ENCODE data around the gene SERPINB4.
"Not testable (repeated sequence)": the region's sequence is repeated elsewhere in the genome, so short reads cannot be mapped to it uniquely, and the experiment has no call there.

SERPINB4 gene

GRCh38 chr18:63644142-63644541 is at the start of gene SERPINB4:
Gene SERPINB4 (minus strand): TSS chr18:63644256. CDS start chr18:63643577, 679 bp downstream.
- DNase-seq (ENCODE audit: extremely low read depth in 1 of 2, low read depth in 1 of 2) = not testable (repeated sequence)

- DNase-seq (ENCODE audit: extremely low read depth in 1 of 2, low read depth in 1 of 2) = no peak
Measured at GRCh38 chr18:63689064-63689463, 45.0 kb upstream of the SERPINB4 start.

- DNase-seq (ENCODE audit: extremely low read depth in 1 of 2, low read depth in 1 of 2) = no peak
Measured at GRCh38 chr18:63686871-63687270, 42.8 kb upstream of the SERPINB4 start.

- DNase-seq (ENCODE audit: extremely low read depth in 1 of 2, low read depth in 1 of 2) = no peak
Measured at GRCh38 chr18:63684718-63685117, 40.7 kb upstream of the SERPINB4 start.

GRCh38 chr18:63683890-63684289 is 39.8 kb upstream of the SERPINB4 start:
- no peak for DNase-seq (ENCODE audit: extremely low read depth in 1 of 2, low read depth in 1 of 2)

DNA sequence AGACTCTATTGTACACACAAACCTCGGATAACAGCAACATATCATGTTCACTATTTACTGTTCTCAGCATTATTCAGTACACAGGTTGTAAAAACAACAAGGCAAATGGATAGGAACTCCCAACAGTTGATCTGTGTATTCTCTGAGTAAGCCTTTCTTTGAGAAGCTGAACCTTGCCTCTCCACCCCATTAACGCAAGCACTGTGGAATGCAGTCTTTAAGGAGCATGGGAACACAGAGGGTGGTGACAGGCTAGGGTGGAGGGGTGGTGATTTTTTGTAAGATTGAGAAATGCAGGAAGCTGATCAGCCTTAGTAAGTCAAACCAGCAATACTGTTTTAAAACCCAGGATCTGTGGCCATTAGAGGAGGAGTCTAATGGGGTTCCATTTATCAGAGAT is 39.1 kb upstream of the SERPINB4 start:
- no peak for DNase-seq (ENCODE audit: extremely low read depth in 1 of 2, low read depth in 1 of 2)

- no peak for DNase-seq (ENCODE audit: extremely low read depth in 1 of 2, low read depth in 1 of 2)
Measured at GRCh38 chr18:63681449-63682340, 37.6 kb upstream of the SERPINB4 start.

- no peak for DNase-seq (ENCODE audit: extremely low read depth in 1 of 2, low read depth in 1 of 2)
Measured at GRCh38 chr18:63679820-63680606, 36.0 kb upstream of the SERPINB4 start.

GRCh38 chr18:63677500-63678225 is 33.6 kb upstream of the SERPINB4 start:
- no peak for DNase-seq (ENCODE audit: extremely low read depth in 1 of 2, low read depth in 1 of 2)

GRCh38 chr18:63676526-63677323 is 32.7 kb upstream of the SERPINB4 start:
- no peak for DNase-seq (ENCODE audit: extremely low read depth in 1 of 2, low read depth in 1 of 2)

GRCh38 chr18:63664571-63664970 is 20.5 kb upstream of the SERPINB4 start:
- no peak for DNase-seq (ENCODE audit: extremely low read depth in 1 of 2, low read depth in 1 of 2)

DNA sequence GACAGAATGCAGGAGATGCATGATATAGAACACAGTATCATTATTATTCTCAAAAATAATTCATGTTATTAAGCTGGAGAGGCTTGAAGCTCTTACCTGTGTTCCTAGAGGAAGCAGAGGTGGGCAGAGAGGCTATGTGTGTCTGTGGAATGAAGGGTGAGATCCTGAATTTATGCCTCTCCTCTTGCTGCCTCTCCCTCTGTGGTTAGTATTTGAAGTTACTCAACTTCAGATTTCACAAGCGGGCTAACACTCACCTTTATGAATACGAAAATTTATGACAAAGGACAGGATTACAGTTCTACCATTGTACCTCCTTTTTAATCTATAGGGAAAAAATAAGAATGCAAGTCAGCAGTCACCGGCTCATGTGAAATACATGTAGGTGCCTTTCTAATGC is 17.7 kb upstream of the SERPINB4 start, which contains the start of gene SERPINB3:
SERPINB3 (minus strand) TSS at position 144 of the 400 bp plus-strand sequence. CDS start 677 bp downstream, outside the sequence.
- not testable (repeated sequence) for DNase-seq (ENCODE audit: extremely low read depth in 1 of 2, low read depth in 1 of 2)

- not testable (repeated sequence) for DNase-seq (ENCODE audit: extremely low read depth in 1 of 2, low read depth in 1 of 2)
Measured at GRCh38 chr18:63658920-63659319, 14.9 kb upstream of the SERPINB4 start.

GRCh38 chr18:63650271-63650670 is 6.2 kb upstream of the SERPINB4 start:
- not testable (repeated sequence) for DNase-seq (ENCODE audit: extremely low read depth in 1 of 2, low read depth in 1 of 2)

- DNase-seq (ENCODE audit: extremely low read depth in 1 of 2, low read depth in 1 of 2) = no peak
Measured at GRCh38 chr18:63648241-63648640, 4.2 kb upstream of the SERPINB4 start.

- no peak for DNase-seq (ENCODE audit: extremely low read depth in 1 of 2, low read depth in 1 of 2)
Measured at GRCh38 chr18:63646936-63647335, 2.9 kb upstream of the SERPINB4 start.

DNA sequence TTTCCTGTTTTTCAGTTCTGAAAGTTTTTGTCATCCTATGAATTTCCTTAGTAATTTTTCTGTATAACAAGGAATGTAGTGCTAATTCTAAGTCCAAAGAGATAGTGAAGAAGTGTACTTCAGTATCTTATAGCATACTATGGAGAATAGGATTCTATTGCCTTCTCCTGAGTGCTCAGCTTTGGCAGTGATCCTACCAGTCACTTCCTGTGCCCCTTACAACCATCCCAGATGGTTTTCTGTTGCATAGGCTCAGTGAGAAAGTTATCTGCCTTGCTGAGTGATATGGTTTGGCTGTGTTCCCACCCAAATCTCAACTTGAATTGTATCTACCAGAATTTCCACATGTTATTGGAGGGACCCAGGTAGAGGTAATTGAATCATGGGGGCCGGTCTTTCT is 638 bp upstream of the SERPINB4 start:
- DNase-seq (ENCODE audit: extremely low read depth in 1 of 2, low read depth in 1 of 2) = not testable (repeated sequence)

GRCh38 chr18:63642668-63643356 is 1.2 kb downstream of the SERPINB4 start:
- not testable (repeated sequence) for DNase-seq (ENCODE audit: extremely low read depth in 1 of 2, low read depth in 1 of 2)

GRCh38 chr18:63641157-63641680 is 2.8 kb downstream of the SERPINB4 start:
- not testable (repeated sequence) for DNase-seq (ENCODE audit: extremely low read depth in 1 of 2, low read depth in 1 of 2)

All from stimulated activated CD8-positive, alpha-beta memory T cell treated with anti-CD3 and anti-CD28 coated beads, Interleukin-7, amount 100 ng/mL, for 48 hours (primary cell).